K562 (cell line): ENCODE data around the gene SPAG9. TPM values are rescaled to one million over a fixed set of nuclear protein-coding genes. Genes with fewer than 3 reads are reported as not detected.

Experiments used
- ATAC-seq: fragments of 200-7000 bp; cut with Tn5 transposase; 3 replicates; pipeline ENCODE4 v1.9.1; 2020; ENCODE audit warnings: moderate library complexity
- BruUV-seq: library from RNA; stranded (reverse); fragments of 400-500 nt; replicated peaks from 2 replicates; lab custom pipeline; 2021; lab: Mats Ljungman, UMichigan
- CTCF ChIA-PET: fragments of 300-600 bp; formaldehyde crosslinking; extraction: SDS; loops from one replicate; lab custom pipeline; 2021; ENCODE audit warnings: low intra/inter-chr PET ratio; lab: Yijun Ruan, JAX
- POLR2A ChIA-PET: fragments of 300-600, 350-650 bp; sonication (Branson Sonifier 250); formaldehyde crosslinking; extraction: SDS; loops from one replicate; lab custom pipeline; 2021; ENCODE audit warnings: antibody characterized with exemption, inconsistent platforms; lab: Yijun Ruan, JAX
- DNase-seq, 4 experiments: peaks; one replicate each; pipeline versions ENCODE4 v3.0.0 to v3.0.0-alpha.2; 2011 to 2018; ENCODE audit warnings: low spot score in 3 of 4, mixed read lengths in 3 of 4; ENCODE audit errors: extremely low read depth in 1 of 4
- FAIRE-seq: peaks from 2 replicates; lab custom pipeline; 2011; peaks lifted over from hg19 to GRCh38; lab: Jason Lieb, UNC
- H2AFZ ChIP-seq: 2 replicates; pipeline ENCODE4 v1.6.0; 2011; ENCODE audit warnings: low read depth, low read length, control low read depth, inconsistent platforms
- H3K27ac ChIP-seq: fragments of 200-600 bp; 3 replicates; pipeline ENCODE4 v1.8.0; 2011; ENCODE audit warnings: low read depth, mild to moderate bottlenecking, control low read depth, inconsistent platforms, low read length, moderate library complexity, mixed read lengths; ENCODE audit errors: extremely low read depth
- H3K27me3 ChIP-seq, 2 experiments: fragments of 300-600 bp in 1 of 2; 2 replicates in 1 of 2; 3 replicates in 1 of 2; pipeline versions ENCODE4 v1.6.0 to v1.8.0; 2011; ENCODE audit warnings: inconsistent platforms in 2 of 2, low read length in 2 of 2, mild to moderate bottlenecking in 1 of 2, mixed read lengths in 1 of 2, moderate library complexity in 1 of 2; ENCODE audit not compliant: control insufficient read depth in 2 of 2, insufficient read depth in 2 of 2
- H3K36me3 ChIP-seq: fragments of 300-600 bp; 3 replicates; pipeline ENCODE4 v1.8.0; 2011; ENCODE audit warnings: mild to moderate bottlenecking, low read length, inconsistent platforms; ENCODE audit not compliant: control insufficient read depth, insufficient read depth
- H3K4me1 ChIP-seq, 2 experiments: fragments of 200-600 bp in 1 of 2; replicated peaks in 1 of 2; 2 replicates in 1 of 2; 3 replicates in 1 of 2; pipeline versions ENCODE4 v1.5.1 to v1.8.0; 2011; ENCODE audit warnings: inconsistent platforms in 2 of 2, low read length in 2 of 2, mild to moderate bottlenecking in 1 of 2, mixed read lengths in 1 of 2, moderate library complexity in 1 of 2; ENCODE audit not compliant: control insufficient read depth in 2 of 2, insufficient read depth in 2 of 2
- H3K4me2 ChIP-seq: 2 replicates; pipeline ENCODE4 v1.6.1; 2011; ENCODE audit warnings: low read length, control low read depth, inconsistent platforms, mixed read lengths; ENCODE audit not compliant: insufficient read depth
- H3K4me3 ChIP-seq: fragments of 200-600 bp; sonication (generic), shearing (Covaris generic); 2 replicates; pipeline ENCODE4 v1.5.1; 2016; ENCODE audit warnings: control low read depth, inconsistent platforms
- H3K79me2 ChIP-seq: fragments of 200-600 bp; 3 replicates; pipeline ENCODE4 v1.8.0; 2011; ENCODE audit warnings: low read length, inconsistent platforms; ENCODE audit not compliant: control insufficient read depth, insufficient read depth
- H3K9ac ChIP-seq, 2 experiments: 2 replicates each; pipeline versions ENCODE4 v1.6.0 to v1.6.1; 2011; ENCODE audit warnings: low read depth in 2 of 2, low read length in 2 of 2, control low read depth in 1 of 2, inconsistent platforms in 1 of 2, mild to moderate bottlenecking in 1 of 2, mixed read lengths in 1 of 2; ENCODE audit not compliant: insufficient read depth in 1 of 2
- H3K9me1 ChIP-seq: one replicate; pipeline ENCODE4 v1.6.0; 2011; ENCODE audit warnings: inconsistent platforms, mild to moderate bottlenecking, low read length, moderate library complexity; ENCODE audit not compliant: control insufficient read depth, insufficient read depth
- H3K9me3 ChIP-seq: replicated peaks from 2 replicates; pipeline ENCODE4 v1.5.1; 2011; ENCODE audit warnings: low read depth, low read length, inconsistent platforms; ENCODE audit not compliant: control insufficient read depth, insufficient read depth
- H4K20me1 ChIP-seq: replicated peaks from 2 replicates; pipeline ENCODE4 v1.6.1; 2011; ENCODE audit warnings: low read length, inconsistent platforms, mixed read lengths; ENCODE audit not compliant: control insufficient read depth, insufficient read depth
- NFRKB ChIP-seq: fragments of 450-650 bp; IDR thresholded peaks from 2 replicates; pipeline ENCODE4 v1.6.1; 2016; ENCODE audit warnings: low read depth
- PHF8 ChIP-seq: fragments of 200-600 bp; sonication (generic); IDR thresholded peaks from 2 replicates; pipeline ENCODE4 v1.6.1; 2012; ENCODE audit warnings: mixed run types, mild to moderate bottlenecking, inconsistent platforms, low read length, moderate library complexity, borderline replicate concordance
- POLR2G ChIP-seq: fragments of 200-400 bp; formaldehyde crosslinking; IDR thresholded peaks from 2 replicates; pipeline ENCODE4 v1.6.1; 2017; ENCODE audit warnings: low read depth, mild to moderate bottlenecking, antibody characterized with exemption, low read length, moderate library complexity
- RFX5 ChIP-seq: IDR thresholded peaks from 2 replicates; pipeline ENCODE4 v1.6.1; 2011; ENCODE audit warnings: low read depth, mild to moderate bottlenecking, improper control_type of control experiment, low read length
- SAFB2 ChIP-seq: fragments of 200-400 bp; formaldehyde crosslinking; IDR thresholded peaks from 2 replicates; pipeline ENCODE4 v1.6.1; 2018; ENCODE audit warnings: borderline replicate concordance, low read length, low read depth, moderate library complexity; ENCODE audit not compliant: severe bottlenecking
- SRSF3 ChIP-seq: fragments of 200-400 bp; formaldehyde crosslinking; IDR thresholded peaks from 2 replicates; pipeline ENCODE4 v1.6.1; 2016; ENCODE audit warnings: mild to moderate bottlenecking, low read length, moderate library complexity; ENCODE audit not compliant: insufficient read depth
- TARDBP ChIP-seq: fragments of 450-650 bp; IDR thresholded peaks from 2 replicates; pipeline ENCODE4 v1.6.1; 2016
- TEAD1 ChIP-seq, 2 experiments: fragments of 450-650 bp in 1 of 2; sonication (generic) in 1 of 2; formaldehyde crosslinking; IDR thresholded peaks; 2 replicates each; pipeline versions ENCODE4 v1.4.0 to v1.8.0; 2020 to 2022; ENCODE audit warnings: mild to moderate bottlenecking in 2 of 2, missing genetic modification reagents in 1 of 2
- ZFPM2 ChIP-seq: fragments of 250-450 bp; sonication (Bioruptor Pico); IDR thresholded peaks from 2 replicates; pipeline ENCODE4 v1.5.1; 2022; ENCODE audit warnings: mild to moderate bottlenecking
- ZNF224 ChIP-seq: sonication (generic); formaldehyde crosslinking; IDR thresholded peaks from 2 replicates; pipeline ENCODE4 v1.8.0; 2022; ENCODE audit warnings: mild to moderate bottlenecking, missing genetic modification reagents
- ZNF408 ChIP-seq: fragments of 250-450 bp; sonication (Bioruptor Pico); IDR thresholded peaks from 2 replicates; pipeline ENCODE4 v1.4.0; 2020; ENCODE audit warnings: low read depth, mild to moderate bottlenecking, moderate library complexity
- ZNF589 ChIP-seq: fragments of 200-800 bp; sonication (Bioruptor generic); IDR thresholded peaks from 2 replicates; pipeline ENCODE4 v1.6.1; 2016; ENCODE audit warnings: low read depth, missing genetic modification characterization, missing compliant biosample characterization
- WGBS: fragments of 100-300 bp; shearing (Covaris generic); methylation state at CpG from one replicate; pipeline ENCODE4 v1.1.6; 2016; ENCODE audit warnings: low coverage, mixed read lengths; ENCODE audit not compliant: insufficient coverage; ENCODE audit errors: missing lambda C conversion rate; 5-methylcytosine and 5-hydroxymethylcytosine counted together
- in situ Hi-C: fragments of 300-500 bp; cut with MboI; formaldehyde crosslinking; loops from 4 replicates; pipeline ENCODE4 v1.15.0; 2018; ENCODE audit warnings: inconsistent platforms, mixed read lengths
- intact Hi-C: fragments of 100-400 bp; cut with micrococcal nuclease; formaldehyde crosslinking; loops from 2 replicates; pipeline ENCODE4 v1.14.2; 2022
- polyA plus RNA-seq, 8 experiments: library from polyadenylated mRNA; depleted of rRNA in 4 of 8; stranded (reverse) in 5 of 8; unstranded in 3 of 8; fragments of >200 nt; fragmentation: Nextera tagmentation in 2 of 8; fragmentation: Illumina TruSeq in 1 of 8; extraction: Ambion mirVana in 2 of 8; extraction: Trizol in 1 of 8; gene quantifications; 2 replicates each; pipeline versions ENCODE4 v1.2.1 to v1.2.3, GENCODE V29; 2011 to 2014; ENCODE audit warnings: inconsistent platforms in 1 of 8, missing spikeins in 1 of 8
- total RNA-seq, 7 experiments: library from RNA; depleted of rRNA in 6 of 7; stranded (reverse); fragments of >200 nt in 6 of 7; fragmentation: Illumina TruSeq in 2 of 7; extraction: Trizol in 2 of 7; gene quantifications; 2 replicates each; pipeline versions ENCODE4 v1.2.1 to v1.2.3, GENCODE V29; 2011 to 2021; ENCODE audit warnings: low replicate concordance in 1 of 7
- TF ChIP-seq, protein P1 (sequence below): fragments of 250-450 bp; sonication (Bioruptor Pico); IDR thresholded peaks from 2 replicates; pipeline ENCODE4 v1.5.1; 2021; ENCODE audit warnings: mild to moderate bottlenecking
- TF ChIP-seq, protein P2 (sequence below): fragments of 450-650 bp; IDR thresholded peaks from 2 replicates; pipeline ENCODE4 v1.7.1; 2018; ENCODE audit warnings: mild to moderate bottlenecking, low read depth; ENCODE audit not compliant: partially characterized antibody
- TF ChIP-seq, protein P3 (sequence below): fragments of 250-450 bp; sonication (Bioruptor Pico); IDR thresholded peaks from 2 replicates; pipeline ENCODE4 v1.4.0; 2020
- TF ChIP-seq, protein P4 (sequence below): fragments of 250-450 bp; sonication (Bioruptor Pico); IDR thresholded peaks from 2 replicates; pipeline ENCODE4 v1.5.0; 2020; ENCODE audit warnings: mild to moderate bottlenecking, borderline replicate concordance

SPAG9 gene
- total and polyA plus RNA-seq, 9 of the 15 experiments (the other 6 are each of a cell fraction or from before 2014, with no cell fraction given), result 12.2 to 99.2 (median 58.2) TPM

DNA sequence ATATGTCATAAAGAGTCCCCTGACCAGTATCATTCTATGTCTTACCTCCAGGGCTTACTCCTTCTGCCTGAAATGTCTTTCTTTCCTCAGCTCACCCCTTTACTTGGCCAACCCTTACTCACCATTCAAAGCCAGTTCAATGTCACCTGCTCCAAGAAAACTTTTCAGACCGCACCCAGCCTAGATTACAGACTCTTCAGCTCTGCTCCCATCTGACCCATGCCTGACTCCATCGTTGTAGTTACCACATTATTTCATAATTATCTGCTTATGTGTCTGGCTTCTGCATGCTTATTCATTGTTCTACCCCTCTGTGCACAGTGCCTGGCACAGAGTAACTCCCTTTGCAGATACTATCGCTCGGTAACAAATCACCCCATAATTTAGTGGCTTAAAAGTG lies 192.0 kb downstream of the SPAG9 start:
- WGBS, result 39% methylated on average over 4 of the region's 4 CpGs
- Histone ChIP-seq H2AFZ (no peak overlapping the region), H3K9me1 (no peaks in the 10 kb centered on the region), H3K36me3 (no peaks in the 10 kb centered on the region; the same call in 2 of the 3 replicates), H3K9ac (no peak overlapping the region), H4K20me1 (no peaks in the 10 kb centered on the region), H3K27me3 (peaks cover 0 to 5% of the 10 kb centered on the region in 2 experiments; a peak in 1 of 5 replicates), H3K4me2 (no peak overlapping the region), H3K9me3 (no peaks in the 10 kb centered on the region), H3K4me3 (no peak overlapping the region), H3K27ac (no peak overlapping the region), H3K4me1 (peaks cover 18 to 24% of the 10 kb centered on the region in 2 experiments; a peak in 4 of 5 replicates), H3K79me2 (no peaks in the 10 kb centered on the region)
- ChIA-PET POLR2A (interaction anchor here (1.1 to 4.4 kb wide), 3 partner anchors 10 to 63 kb away, joined by 3 to 15 read pairs (median 4); partner anchors contain the start of gene TOB1), CTCF (no interaction called here)
- DNase-seq (no peak), FAIRE-seq (no peak), ATAC-seq (no peak)
- intact Hi-C loops (no loop called here), in situ Hi-C loops (no loop called here)
- BruUV-seq, result no TSS peak
- no peak for TF ChIP-seq POLR2G
- TF ChIP-seq, protein P1, sequence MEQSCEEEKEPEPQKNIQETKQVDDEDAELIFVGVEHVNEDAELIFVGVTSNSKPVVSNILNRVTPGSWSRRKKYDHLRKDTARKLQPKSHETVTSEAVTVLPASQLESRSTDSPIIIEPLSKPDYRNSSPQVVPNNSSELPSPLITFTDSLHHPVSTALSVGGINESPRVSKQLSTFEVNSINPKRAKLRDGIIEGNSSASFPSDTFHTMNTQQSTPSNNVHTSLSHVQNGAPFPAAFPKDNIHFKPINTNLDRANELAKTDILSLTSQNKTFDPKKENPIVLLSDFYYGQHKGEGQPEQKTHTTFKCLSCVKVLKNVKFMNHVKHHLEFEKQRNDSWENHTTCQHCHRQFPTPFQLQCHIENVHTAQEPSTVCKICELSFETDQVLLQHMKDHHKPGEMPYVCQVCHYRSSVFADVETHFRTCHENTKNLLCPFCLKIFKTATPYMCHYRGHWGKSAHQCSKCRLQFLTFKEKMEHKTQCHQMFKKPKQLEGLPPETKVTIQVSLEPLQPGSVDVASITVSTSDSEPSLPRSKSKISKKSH (CRISPR knock-in tag), result no peak
- no peak for TF ChIP-seq ZNF224
- no peak for TF ChIP-seq RFX5
- no peak for TF ChIP-seq NFRKB
- TF ChIP-seq, protein P2, sequence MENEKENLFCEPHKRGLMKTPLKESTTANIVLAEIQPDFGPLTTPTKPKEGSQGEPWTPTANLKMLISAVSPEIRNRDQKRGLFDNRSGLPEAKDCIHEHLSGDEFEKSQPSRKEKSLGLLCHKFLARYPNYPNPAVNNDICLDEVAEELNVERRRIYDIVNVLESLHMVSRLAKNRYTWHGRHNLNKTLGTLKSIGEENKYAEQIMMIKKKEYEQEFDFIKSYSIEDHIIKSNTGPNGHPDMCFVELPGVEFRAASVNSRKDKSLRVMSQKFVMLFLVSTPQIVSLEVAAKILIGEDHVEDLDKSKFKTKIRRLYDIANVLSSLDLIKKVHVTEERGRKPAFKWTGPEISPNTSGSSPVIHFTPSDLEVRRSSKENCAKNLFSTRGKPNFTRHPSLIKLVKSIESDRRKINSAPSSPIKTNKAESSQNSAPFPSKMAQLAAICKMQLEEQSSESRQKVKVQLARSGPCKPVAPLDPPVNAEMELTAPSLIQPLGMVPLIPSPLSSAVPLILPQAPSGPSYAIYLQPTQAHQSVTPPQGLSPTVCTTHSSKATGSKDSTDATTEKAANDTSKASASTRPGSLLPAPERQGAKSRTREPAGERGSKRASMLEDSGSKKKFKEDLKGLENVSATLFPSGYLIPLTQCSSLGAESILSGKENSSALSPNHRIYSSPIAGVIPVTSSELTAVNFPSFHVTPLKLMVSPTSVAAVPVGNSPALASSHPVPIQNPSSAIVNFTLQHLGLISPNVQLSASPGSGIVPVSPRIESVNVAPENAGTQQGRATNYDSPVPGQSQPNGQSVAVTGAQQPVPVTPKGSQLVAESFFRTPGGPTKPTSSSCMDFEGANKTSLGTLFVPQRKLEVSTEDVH, result no peak
- TF ChIP-seq PHF8, result no peak
- no peak for TF ChIP-seq SAFB2
- TF ChIP-seq, protein P3, sequence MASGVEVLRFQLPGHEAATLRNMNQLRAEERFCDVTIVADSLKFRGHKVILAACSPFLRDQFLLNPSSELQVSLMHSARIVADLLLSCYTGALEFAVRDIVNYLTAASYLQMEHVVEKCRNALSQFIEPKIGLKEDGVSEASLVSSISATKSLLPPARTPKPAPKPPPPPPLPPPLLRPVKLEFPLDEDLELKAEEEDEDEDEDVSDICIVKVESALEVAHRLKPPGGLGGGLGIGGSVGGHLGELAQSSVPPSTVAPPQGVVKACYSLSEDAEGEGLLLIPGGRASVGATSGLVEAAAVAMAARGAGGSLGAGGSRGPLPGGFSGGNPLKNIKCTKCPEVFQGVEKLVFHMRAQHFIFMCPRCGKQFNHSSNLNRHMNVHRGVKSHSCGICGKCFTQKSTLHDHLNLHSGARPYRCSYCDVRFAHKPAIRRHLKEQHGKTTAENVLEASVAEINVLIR (CRISPR knock-in tag), result no peak
- TF ChIP-seq SRSF3, result no peak
- TF ChIP-seq ZFPM2 (CRISPR knock-in tag), result no peak
- TF ChIP-seq ZNF408 (CRISPR knock-in tag), result no peak
- TF ChIP-seq TEAD1 (CRISPR knock-in tag; IDR thresholded peaks at IDR 0.05), result no peak
- TF ChIP-seq ZNF589 (CRISPR knock-in tag), result no peak
- TF ChIP-seq TARDBP, result no peak
- TF ChIP-seq, protein P4, sequence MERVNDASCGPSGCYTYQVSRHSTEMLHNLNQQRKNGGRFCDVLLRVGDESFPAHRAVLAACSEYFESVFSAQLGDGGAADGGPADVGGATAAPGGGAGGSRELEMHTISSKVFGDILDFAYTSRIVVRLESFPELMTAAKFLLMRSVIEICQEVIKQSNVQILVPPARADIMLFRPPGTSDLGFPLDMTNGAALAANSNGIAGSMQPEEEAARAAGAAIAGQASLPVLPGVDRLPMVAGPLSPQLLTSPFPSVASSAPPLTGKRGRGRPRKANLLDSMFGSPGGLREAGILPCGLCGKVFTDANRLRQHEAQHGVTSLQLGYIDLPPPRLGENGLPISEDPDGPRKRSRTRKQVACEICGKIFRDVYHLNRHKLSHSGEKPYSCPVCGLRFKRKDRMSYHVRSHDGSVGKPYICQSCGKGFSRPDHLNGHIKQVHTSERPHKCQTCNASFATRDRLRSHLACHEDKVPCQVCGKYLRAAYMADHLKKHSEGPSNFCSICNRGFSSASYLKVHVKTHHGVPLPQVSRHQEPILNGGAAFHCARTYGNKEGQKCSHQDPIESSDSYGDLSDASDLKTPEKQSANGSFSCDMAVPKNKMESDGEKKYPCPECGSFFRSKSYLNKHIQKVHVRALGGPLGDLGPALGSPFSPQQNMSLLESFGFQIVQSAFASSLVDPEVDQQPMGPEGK (CRISPR knock-in tag), result no peak
